NCI-H82 (cell line): ENCODE results near the gene FHIT.
"Not testable (repeated sequence)": the region's sequence is repeated elsewhere in the genome, so short reads cannot be mapped to it uniquely, and the experiment has no call there.

Experiments
- DNase-seq: peaks from one replicate; lab custom pipeline; 2025; lab: John Stamatoyannopoulos, UW

The FHIT gene

GRCh38 chr3:60571511-60571910 lies 679.7 kb downstream of the FHIT start:
- no peak for DNase-seq

GRCh38 chr3:60557122-60557521 lies 694.1 kb downstream of the FHIT start:
- no peak for DNase-seq

- no peak for DNase-seq
These were observed 695.4 kb downstream of the FHIT start for GRCh38 chr3:60555686-60556354.

GRCh38 chr3:60553144-60553543 lies 698.1 kb downstream of the FHIT start:
- no peak for DNase-seq

GRCh38 chr3:60552581-60552980 lies 698.7 kb downstream of the FHIT start:
- no peak for DNase-seq

GRCh38 chr3:60551455-60552209 lies 699.6 kb downstream of the FHIT start:
- no peak for DNase-seq

GRCh38 chr3:60549863-60550262 lies 701.4 kb downstream of the FHIT start:
- peak; percentile 2 for DNase-seq

- DNase-seq: no peak
These were observed 708.3 kb downstream of the FHIT start for GRCh38 chr3:60542995-60543394.

GRCh38 chr3:60539394-60539793 lies 711.9 kb downstream of the FHIT start:
- not testable (repeated sequence) for DNase-seq

GRCh38 chr3:60536420-60536819 lies 714.8 kb downstream of the FHIT start:
- DNase-seq: peak; percentile 0

- no peak for DNase-seq
These were observed 719.5 kb downstream of the FHIT start for GRCh38 chr3:60531759-60532158.

GRCh38 chr3:60528651-60529050 lies 722.6 kb downstream of the FHIT start:
- DNase-seq: no peak

GRCh38 chr3:60523536-60523935 lies 727.7 kb downstream of the FHIT start:
- no peak for DNase-seq

GRCh38 chr3:60517134-60517533 lies 734.1 kb downstream of the FHIT start:
- DNase-seq: no peak

- DNase-seq: no peak
These were observed 736.4 kb downstream of the FHIT start for GRCh38 chr3:60514866-60515265.

GRCh38 chr3:60514085-60514649 lies 737.1 kb downstream of the FHIT start:
- DNase-seq: no peak

- no peak for DNase-seq
These were observed 738.0 kb downstream of the FHIT start for GRCh38 chr3:60513241-60513640.

- DNase-seq: no peak
These were observed 738.7 kb downstream of the FHIT start for GRCh38 chr3:60512506-60512905.

GRCh38 chr3:60509471-60509870 lies 741.8 kb downstream of the FHIT start:
- no peak for DNase-seq

- DNase-seq: no peak
These were observed 746.3 kb downstream of the FHIT start for GRCh38 chr3:60504827-60505457.

- DNase-seq: no peak
These were observed 749.9 kb downstream of the FHIT start for GRCh38 chr3:60501314-60501713.

GRCh38 chr3:60497902-60498301 lies 753.4 kb downstream of the FHIT start:
- DNase-seq: no peak

- DNase-seq: no peak
These were observed 760.3 kb downstream of the FHIT start for GRCh38 chr3:60490992-60491391.
